DMS153 (cell line): ENCODE measurements around the gene COX14.
"Not testable (repeated sequence)": the region's sequence is repeated elsewhere in the genome, so short reads cannot be mapped to it uniquely, and the experiment has no call there.

ENCODE experiments used
- DNase-seq: peaks from one replicate; lab custom pipeline; 2025; lab: John Stamatoyannopoulos, UW

Gene COX14

GRCh38 chr12:50111693-50112455, at the start of gene COX14:
Gene COX14 (plus strand): TSS chr12:50112236. CDS start chr12:50120044, 7,808 bp downstream.
- peak; percentile 100 for DNase-seq

DNA sequence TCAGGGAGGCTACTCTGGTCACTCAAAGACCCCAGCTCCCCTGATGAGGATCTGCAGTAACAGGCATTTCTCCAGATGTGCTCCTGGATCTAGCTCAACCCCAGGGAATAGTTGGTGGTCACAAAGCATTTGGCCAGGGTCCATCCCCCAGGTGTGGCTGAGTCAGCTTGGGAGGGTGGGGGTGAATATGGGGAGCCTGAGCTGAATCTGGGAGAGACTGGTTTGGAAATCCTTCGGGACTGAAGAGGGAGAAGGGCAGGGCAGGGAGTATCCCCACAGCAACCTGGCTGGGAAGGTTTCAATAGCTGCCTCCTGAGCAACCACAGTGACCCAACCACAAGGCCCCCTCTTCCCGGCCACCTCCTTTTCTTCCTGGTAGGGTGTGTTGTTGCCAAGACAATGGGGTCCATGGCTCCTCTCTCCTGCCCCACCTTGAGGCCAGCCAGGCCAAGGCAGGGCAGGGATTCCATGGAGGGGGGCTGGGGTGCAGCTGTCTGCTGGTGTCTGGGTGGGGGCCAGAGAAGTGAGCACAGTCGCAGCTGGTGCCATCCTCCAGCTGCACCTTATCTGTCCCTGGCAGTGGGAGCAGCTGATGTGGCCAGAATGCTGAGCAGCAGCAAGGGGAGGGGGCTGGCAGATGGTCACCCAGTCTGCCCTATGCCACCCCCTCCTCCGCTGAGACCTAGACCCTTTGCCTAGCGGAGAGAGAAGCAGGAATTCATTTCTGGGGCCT, 49.1 kb upstream of the COX14 start:
- DNase-seq, result no peak

DNA sequence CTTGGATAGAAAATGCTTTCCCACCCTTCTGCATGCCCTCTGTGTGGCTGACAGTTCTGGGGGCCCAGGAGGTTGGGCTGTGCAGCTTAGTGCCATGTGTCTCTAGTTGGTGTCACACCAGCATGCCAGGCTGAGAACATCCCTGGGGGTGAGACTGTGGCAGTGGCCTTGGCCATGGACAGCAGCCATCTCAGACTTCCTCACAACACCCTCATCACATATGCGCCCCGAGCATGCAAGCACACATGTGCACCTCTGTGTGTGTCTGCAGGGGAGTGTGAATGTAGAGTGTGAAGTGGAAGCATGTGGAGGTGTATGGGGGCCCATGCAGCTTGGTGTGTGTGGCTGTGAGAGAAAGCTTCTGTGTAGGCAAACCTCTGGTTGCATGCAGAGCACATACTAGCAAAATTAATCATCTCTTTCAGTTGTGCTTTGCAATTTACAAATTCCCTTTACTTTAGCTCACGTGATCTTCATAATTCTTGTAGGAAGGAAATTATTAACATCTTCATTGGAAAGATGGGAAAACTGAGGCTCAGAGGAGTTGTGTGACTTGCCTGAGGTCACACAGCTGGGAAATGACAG, 46.2 kb upstream of the COX14 start:
- no peak for DNase-seq

DNA sequence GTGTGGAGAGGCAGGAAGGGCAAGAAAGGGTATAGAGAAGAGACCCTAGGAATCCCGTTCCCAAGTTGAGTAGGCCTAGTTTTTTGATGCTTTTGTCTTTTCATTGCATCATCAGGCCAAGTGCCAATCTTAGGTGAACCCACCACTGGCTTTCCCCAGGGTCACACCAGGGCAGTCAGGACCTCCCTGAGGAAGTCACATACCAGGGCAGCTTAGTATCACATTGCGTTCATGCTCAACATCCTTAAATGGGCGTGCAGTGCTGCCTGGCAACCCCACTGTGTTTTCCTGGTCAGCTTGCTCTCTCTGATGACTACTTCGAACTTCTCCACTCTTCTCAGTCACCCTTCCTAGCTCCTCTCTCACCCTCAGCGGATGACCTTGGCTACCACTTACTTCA, 45.6 kb upstream of the COX14 start:
- no peak for DNase-seq

DNA sequence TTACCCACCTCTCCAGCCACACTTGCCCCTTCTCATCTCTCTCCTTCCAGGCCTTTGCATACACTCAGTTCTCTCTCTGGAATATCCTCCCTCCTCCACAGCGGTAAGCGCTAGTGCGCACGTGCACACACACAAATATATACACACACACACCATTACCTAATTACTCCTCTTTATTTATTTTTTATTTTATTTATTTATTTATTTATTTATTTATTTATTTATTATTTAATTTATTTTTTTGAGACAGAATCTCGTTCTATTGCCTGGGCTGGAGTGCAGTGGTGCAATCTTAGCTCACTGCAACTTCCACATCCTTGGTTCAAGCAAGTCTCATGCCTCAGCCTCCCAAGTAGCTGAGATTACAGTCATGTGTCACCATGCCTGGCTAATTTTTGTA, 43.0 kb upstream of the COX14 start:
- DNase-seq, result no peak

- DNase-seq, result no peak
These were observed 42.5 kb upstream of the COX14 start for GRCh38 chr12:50069539-50069938.

DNA sequence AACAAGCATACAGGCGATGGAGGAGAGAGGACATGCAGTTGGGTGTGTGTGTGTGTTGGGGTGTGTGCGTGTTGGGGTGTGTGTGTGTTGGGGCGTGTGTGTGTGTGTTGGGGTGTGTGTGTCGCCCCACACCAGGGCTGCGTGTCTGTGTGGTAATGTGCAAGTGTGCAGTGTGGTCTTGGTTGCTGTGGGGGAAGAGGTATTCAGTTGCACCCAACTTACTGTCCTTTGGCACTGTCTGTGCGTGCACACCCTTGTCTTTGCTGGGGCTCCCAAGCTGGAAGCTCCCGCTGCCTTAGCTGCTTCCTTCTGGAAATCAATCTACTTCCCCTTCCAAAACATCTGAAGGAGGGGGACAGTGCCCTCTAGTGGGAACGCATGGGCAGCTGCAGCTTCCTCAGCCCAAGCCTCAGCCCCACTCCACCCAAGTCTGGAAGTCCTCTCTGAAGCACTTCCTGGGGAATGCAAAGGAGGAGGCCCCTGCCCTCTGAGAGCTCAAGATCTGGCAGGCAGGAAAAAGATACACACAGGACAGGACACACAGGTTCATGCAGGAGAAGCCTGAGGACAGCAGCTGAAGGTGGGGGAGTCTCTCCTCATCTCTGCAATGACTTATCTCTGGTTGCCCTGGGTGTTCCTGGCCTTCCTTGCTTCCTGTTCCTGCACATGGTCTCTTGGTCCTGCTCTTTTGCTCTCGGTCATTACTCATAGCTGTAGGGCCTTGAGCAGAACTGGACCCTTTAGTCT, 41.5 kb upstream of the COX14 start:
- DNase-seq, result peak; percentile 52

DNA sequence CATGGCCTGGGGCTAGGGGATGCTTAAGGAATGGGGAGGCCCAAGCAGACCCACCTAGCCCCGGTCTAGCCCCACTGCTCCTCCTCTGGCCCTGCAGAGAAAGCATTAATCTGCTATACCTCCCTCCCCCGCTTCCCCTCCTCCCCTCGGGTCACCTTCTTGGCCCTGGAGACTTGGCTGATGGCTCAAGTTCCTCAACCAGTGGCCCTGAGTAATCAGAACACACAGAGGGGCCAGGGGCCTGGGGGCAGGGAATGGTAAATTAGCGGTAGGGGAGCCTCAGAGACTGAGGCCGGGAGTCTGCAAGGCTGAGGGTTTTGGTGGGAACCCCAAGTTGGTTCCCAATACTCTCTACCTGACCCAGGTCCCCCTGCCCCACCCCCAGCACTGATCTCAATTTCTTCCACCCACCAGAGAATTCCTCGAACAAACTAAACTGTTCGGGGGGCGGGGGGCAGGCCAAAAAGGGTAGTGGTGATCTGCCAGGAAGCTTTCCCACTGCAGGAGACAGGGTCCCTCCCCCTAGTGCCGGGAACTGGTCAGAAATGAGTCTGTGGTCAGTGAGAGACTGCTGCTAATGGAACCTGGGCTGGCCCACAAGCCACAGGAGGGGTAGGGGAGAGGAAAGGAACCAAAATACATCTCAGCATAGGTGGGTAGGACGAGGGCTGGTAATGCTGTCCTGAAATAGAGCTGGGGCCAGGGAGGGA, 39.7 kb upstream of the COX14 start:
- DNase-seq, result no peak

GRCh38 chr12:50073206-50073605, 38.8 kb upstream of the COX14 start:
- DNase-seq, result no peak

GRCh38 chr12:50073712-50074111, 38.3 kb upstream of the COX14 start:
- no peak for DNase-seq

- peak; percentile 34 for DNase-seq
These were observed 36.9 kb upstream of the COX14 start for GRCh38 chr12:50074936-50075807.

GRCh38 chr12:50075808-50076170, 36.2 kb upstream of the COX14 start:
- no peak for DNase-seq

DNA sequence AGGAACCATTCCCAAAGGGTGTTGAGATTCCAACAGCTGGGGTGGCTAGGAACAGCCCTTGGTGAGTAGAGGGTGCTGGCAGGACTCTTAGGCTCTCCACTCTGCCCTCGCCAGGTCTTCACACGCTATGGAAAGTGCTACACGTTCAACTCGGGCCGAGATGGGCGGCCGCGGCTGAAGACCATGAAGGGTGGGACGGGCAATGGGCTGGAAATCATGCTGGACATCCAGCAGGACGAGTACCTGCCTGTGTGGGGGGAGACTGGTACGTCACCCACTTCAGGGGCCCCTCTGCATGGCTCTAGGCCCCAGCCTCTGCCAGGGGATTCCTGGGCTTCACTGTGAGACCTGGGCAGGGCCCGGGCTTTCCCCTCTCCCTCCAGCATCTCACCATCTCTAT, 34.9 kb upstream of the COX14 start:
- DNase-seq, result no peak

DNA sequence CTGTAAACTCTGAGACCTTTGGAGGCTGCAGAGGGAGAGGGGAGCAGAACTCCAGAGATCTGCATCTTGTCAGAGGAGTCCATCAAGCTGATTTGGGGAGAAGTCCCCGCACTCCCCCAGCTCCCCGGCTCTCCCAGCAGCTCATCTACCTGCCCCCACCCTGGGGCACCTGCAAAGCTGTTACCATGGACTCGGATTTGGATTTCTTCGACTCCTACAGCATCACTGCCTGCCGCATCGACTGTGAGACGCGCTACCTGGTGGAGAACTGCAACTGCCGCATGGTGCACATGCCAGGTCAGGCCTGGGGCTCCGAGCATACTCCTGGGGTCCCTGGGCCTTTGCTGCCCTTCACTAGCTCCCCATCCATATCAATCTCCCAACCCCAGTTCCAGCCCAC, 33.8 kb upstream of the COX14 start:
- no peak for DNase-seq

GRCh38 chr12:50079771-50080170, 32.3 kb upstream of the COX14 start:
- DNase-seq, result no peak

GRCh38 chr12:50081096-50081808, 30.8 kb upstream of the COX14 start:
- no peak for DNase-seq

- DNase-seq, result peak; percentile 5
These were observed 29.4 kb upstream of the COX14 start for GRCh38 chr12:50082644-50083043.

DNA sequence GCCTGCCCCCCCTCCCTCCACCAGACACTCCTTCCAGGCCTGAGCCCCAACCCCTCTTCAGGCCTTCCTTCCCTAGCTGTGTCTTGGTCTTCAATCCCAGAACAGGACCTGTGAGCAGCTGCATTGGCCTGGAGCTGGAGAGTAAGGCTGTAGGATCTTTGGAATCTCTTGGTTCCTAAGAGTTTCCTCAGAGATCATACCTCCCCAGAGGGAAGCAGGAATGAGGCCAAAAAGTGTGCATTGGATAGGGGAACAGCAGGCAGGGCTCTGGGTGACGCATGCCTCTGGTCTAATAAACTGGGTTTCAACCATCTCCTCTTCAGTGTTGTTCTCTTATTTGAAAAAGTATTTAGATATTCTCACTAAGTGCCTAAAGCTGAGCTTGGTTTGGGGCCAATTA, 28.7 kb upstream of the COX14 start:
- DNase-seq, result no peak

- not testable (repeated sequence) for DNase-seq
These were observed 27.6 kb upstream of the COX14 start for GRCh38 chr12:50084409-50084774.
